Coronary artery (tissue), 2 donors: ENCODE data around the gene CCDC195.
A peak's percentile ranks its signal among the peaks of the same experiment; 100 is the strongest.

Experiments used
- DNase-seq: peaks from one replicate; pipeline ENCODE4 v3.0.0-alpha.2; 2017; ENCODE audit warnings: low spot score
- H3K27ac ChIP-seq, 2 donors: fragments of 200-600 bp; sonication (generic); one replicate each; pipeline ENCODE4 v1.5.1; 2016 to 2019
- H3K4me3 ChIP-seq: fragments of 200-600 bp; sonication (generic); 2 replicates; pipeline ENCODE4 v1.5.1; 2016; ENCODE audit warnings: mild to moderate bottlenecking, moderate library complexity
- CTCF ChIP-seq: fragments of 200-600 bp; sonication (generic); IDR thresholded peaks from one replicate; pipeline ENCODE4 v1.5.1; 2019; ENCODE audit warnings: antibody characterized with exemption

The CCDC195 gene

GRCh38 chr2:224716201-224716600, at the start of gene CCDC195:
TSS of gene CCDC195 (minus strand) at chr2:224716365. CDS start at chr2:224716365, 0 bp downstream.
- Histone ChIP-seq H3K4me3 (no peak within 1 kb of the TSS), H3K27ac (no peak within 1 kb of the TSS)
- DNase-seq: no peak
- no peak for TF ChIP-seq CTCF

GRCh38 chr2:224764565-224765236, 48.5 kb upstream of the CCDC195 start:
- H3K4me3 ChIP-seq: no peak overlapping the region
- H3K27ac ChIP-seq: no peak overlapping the region
- DNase-seq: no peak
- TF ChIP-seq CTCF: no peak

- Histone ChIP-seq H3K4me3 (no peak overlapping the region), H3K27ac (no peak overlapping the region)
- no peak for DNase-seq
- no peak for TF ChIP-seq CTCF
These were observed 41.9 kb upstream of the CCDC195 start for GRCh38 chr2:224757934-224758548.

GRCh38 chr2:224753743-224754540, 37.8 kb upstream of the CCDC195 start:
- TF ChIP-seq CTCF: no peak
- H3K27ac ChIP-seq: peak overlapping the region; percentile 9 to 39
- DNase-seq: no peak
- H3K4me3 ChIP-seq: no peak overlapping the region

- no peak overlapping the region for H3K27ac ChIP-seq
- no peak overlapping the region for H3K4me3 ChIP-seq
- TF ChIP-seq CTCF: no peak
- no peak for DNase-seq
These were observed 36.0 kb upstream of the CCDC195 start for GRCh38 chr2:224751996-224752698.

- no peak for TF ChIP-seq CTCF
- H3K27ac ChIP-seq: no peak overlapping the region
- H3K4me3 ChIP-seq: no peak overlapping the region
- no peak for DNase-seq
These were observed 33.0 kb upstream of the CCDC195 start for GRCh38 chr2:224749136-224749535.
